ENCODE results near the gene KIRREL1. TPM values are rescaled to one million over a fixed set of nuclear protein-coding genes. Genes with fewer than 3 reads are reported as not detected.

KIRREL1 gene
- total RNA-seq, 4 donors from 2014 or later: 8.8 to 19.6 (median 14.5) TPM

DNA sequence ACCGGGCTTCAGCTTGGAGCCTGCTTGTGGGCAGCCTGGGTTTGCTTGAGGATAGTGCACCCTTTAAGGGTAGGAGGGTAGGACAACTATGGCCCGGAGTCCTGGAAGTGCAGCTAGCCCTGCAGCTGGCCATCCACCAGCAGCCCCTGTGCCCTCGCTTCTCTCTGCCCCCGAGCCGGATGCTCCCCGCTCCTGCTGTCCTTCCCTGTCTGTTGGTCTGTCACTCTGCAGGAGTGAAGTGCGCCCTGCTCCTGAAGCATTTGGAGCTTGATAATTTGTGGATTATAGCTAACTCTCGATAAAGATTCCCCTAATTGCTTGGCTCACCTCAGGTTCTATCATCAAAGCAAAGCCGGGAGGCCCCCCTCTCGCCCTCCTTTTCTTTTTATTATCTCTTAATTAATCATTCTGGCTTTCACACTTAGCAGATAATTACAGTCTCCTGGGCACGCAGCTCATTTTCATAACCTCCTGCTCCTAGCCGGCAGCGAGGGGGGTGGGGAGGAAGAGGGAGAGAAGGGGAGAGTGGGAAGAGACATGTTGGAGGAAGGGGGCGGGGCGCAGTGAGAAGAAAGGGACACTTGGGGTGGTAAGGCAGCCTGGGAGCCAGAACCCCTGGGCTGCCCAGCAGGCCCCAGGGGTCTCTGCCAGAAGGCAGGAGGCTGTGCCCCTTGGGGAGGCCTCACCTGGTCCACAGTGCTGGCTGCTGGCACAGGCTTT, 14.4 kb downstream of the KIRREL1 start:
- DNase-seq (ENCODE audit: low spot score in 2 of 2): no peak
- 23 to 25% methylated on average over 15 of the region's 15 CpGs for WGBS, 2 donors
- TF ChIP-seq, protein P1, sequence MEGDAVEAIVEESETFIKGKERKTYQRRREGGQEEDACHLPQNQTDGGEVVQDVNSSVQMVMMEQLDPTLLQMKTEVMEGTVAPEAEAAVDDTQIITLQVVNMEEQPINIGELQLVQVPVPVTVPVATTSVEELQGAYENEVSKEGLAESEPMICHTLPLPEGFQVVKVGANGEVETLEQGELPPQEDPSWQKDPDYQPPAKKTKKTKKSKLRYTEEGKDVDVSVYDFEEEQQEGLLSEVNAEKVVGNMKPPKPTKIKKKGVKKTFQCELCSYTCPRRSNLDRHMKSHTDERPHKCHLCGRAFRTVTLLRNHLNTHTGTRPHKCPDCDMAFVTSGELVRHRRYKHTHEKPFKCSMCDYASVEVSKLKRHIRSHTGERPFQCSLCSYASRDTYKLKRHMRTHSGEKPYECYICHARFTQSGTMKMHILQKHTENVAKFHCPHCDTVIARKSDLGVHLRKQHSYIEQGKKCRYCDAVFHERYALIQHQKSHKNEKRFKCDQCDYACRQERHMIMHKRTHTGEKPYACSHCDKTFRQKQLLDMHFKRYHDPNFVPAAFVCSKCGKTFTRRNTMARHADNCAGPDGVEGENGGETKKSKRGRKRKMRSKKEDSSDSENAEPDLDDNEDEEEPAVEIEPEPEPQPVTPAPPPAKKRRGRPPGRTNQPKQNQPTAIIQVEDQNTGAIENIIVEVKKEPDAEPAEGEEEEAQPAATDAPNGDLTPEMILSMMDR (IDR thresholded peaks at IDR 0.05): no peak
- intact Hi-C loops (cut with DNase I; ENCODE audit: low total_unique reads): no loop called here
- H3K4me3 ChIP-seq (ENCODE audit: low read depth, poor library complexity, severe bottlenecking): no peak overlapping the region

DNA sequence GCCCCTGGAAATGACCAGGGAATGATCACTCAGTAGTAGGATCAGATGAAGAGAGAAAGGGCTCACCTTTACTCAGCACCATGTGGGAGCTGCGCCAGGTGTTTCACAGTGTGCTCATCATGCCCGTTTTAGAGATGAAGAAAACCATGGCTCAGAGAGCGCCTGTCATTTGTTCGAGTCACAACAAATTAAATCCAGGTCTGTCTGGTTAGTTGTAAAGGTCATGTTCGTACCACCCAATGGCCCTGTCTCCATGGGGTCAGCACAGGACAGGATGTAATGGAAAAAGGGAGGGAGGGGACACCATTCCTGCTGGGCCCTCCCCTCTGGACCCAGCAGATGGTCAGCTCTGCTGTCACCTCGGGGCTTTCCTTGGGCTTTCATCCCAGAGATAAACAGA, 15.2 kb downstream of the KIRREL1 start:
- TF ChIP-seq, protein P1 (IDR thresholded peaks at IDR 0.05): no peak
- no peak for TF ChIP-seq POLR2A (IDR thresholded peaks at IDR 0.05)
- no peak overlapping the region for H3K4me3 ChIP-seq (ENCODE audit: low read depth, poor library complexity, severe bottlenecking)
- WGBS, 2 donors: 43 to 53% methylated on average over 6 of the region's 6 CpGs
- intact Hi-C loops (cut with DNase I; ENCODE audit: low total_unique reads): no loop called here
- no peak for DNase-seq (ENCODE audit: low spot score in 2 of 2)

- WGBS, 2 donors: 54 to 68% methylated on average over 5 of the region's 5 CpGs
- TF ChIP-seq POLR2A (IDR thresholded peaks at IDR 0.05): no peak
- TF ChIP-seq, protein P1 (IDR thresholded peaks at IDR 0.05): no peak
Observed at GRCh38 chr1:158011714-158012113, 18.3 kb downstream of the KIRREL1 start.

GRCh38 chr1:158013840-158014730, 20.6 kb downstream of the KIRREL1 start:
- TF ChIP-seq, protein P1 (IDR thresholded peaks at IDR 0.05): no peak
- TF ChIP-seq POLR2A (IDR thresholded peaks at IDR 0.05): no peak
- no peak for DNase-seq (ENCODE audit: low spot score in 2 of 2)
- WGBS, 2 donors: 72% methylated on average over 12 of the region's 12 CpGs
- intact Hi-C loops (cut with DNase I; ENCODE audit: low total_unique reads): no loop called here
- H3K4me3 ChIP-seq (ENCODE audit: low read depth, poor library complexity, severe bottlenecking): no peak overlapping the region

More at GRCh38 chr1:158011714-158012113, 18.3 kb downstream of the KIRREL1 start:
- intact Hi-C loops (cut with DNase I; ENCODE audit: low total_unique reads): no loop called here
- no peak for DNase-seq (ENCODE audit: low spot score in 2 of 2)
- H3K4me3 ChIP-seq (ENCODE audit: low read depth, poor library complexity, severe bottlenecking): no peak overlapping the region

GRCh38 chr1:158014731-158015320, 21.4 kb downstream of the KIRREL1 start:
- DNase-seq (ENCODE audit: low spot score in 2 of 2): no peak
- no peak overlapping the region for H3K4me3 ChIP-seq (ENCODE audit: low read depth, poor library complexity, severe bottlenecking)

More at GRCh38 chr1:158014731-158015320, 21.4 kb downstream of the KIRREL1 start:
- 81 to 85% methylated on average over 6 of the region's 6 CpGs for WGBS, 2 donors
- intact Hi-C loops (cut with DNase I; ENCODE audit: low total_unique reads): no loop called here
- TF ChIP-seq, protein P1 (IDR thresholded peaks at IDR 0.05): no peak
- TF ChIP-seq POLR2A (IDR thresholded peaks at IDR 0.05): no peak

Data from lower leg skin (tissue), 4 donors.